HepG2 (cell line): ENCODE results near the gene CEP104. TPM values are rescaled to one million over a fixed set of nuclear protein-coding genes. Genes with fewer than 3 reads are reported as not detected.

ENCODE experiments used
- ATF5 ChIP-seq: sonication (generic); formaldehyde crosslinking; IDR thresholded peaks from 2 replicates; pipeline ENCODE4 v1.4.0; 2020; ENCODE audit warnings: mild to moderate bottlenecking, low read depth, missing genetic modification reagents
- DPF2 ChIP-seq: sonication (generic); formaldehyde crosslinking; IDR thresholded peaks from 2 replicates; pipeline ENCODE4 v1.4.0; 2020; ENCODE audit warnings: mild to moderate bottlenecking, low read depth, missing genetic modification reagents, borderline replicate concordance
- HDAC1 ChIP-seq: sonication (generic); formaldehyde crosslinking; IDR thresholded peaks from 2 replicates; pipeline ENCODE4 v1.5.1; 2020; ENCODE audit warnings: mild to moderate bottlenecking, missing genetic modification reagents
- KLF12 ChIP-seq: sonication (generic); formaldehyde crosslinking; IDR thresholded peaks from 2 replicates; pipeline ENCODE4 v1.4.0; 2020; ENCODE audit warnings: missing genetic modification reagents, borderline replicate concordance
- MIER2 ChIP-seq: IDR thresholded peaks from 2 replicates; pipeline ENCODE4 v1.6.1; 2016; ENCODE audit warnings: missing biosample characterization, missing genetic modification reagents
- MYPOP ChIP-seq: sonication (generic); formaldehyde crosslinking; IDR thresholded peaks from 2 replicates; pipeline ENCODE4 v1.8.1; 2023; ENCODE audit warnings: mild to moderate bottlenecking, moderate library complexity, missing genetic modification reagents
- NFKB2 ChIP-seq: sonication (generic); formaldehyde crosslinking; IDR thresholded peaks from 2 replicates; pipeline ENCODE4 v1.4.0; 2020; ENCODE audit warnings: missing genetic modification reagents, borderline replicate concordance
- NRL ChIP-seq: sonication (generic); formaldehyde crosslinking; IDR thresholded peaks from 2 replicates; pipeline ENCODE4 v1.5.0; 2020; ENCODE audit warnings: missing genetic modification reagents, mild to moderate bottlenecking, moderate library complexity, borderline replicate concordance
- PHB2 ChIP-seq: fragments of 450-650 bp; IDR thresholded peaks from 2 replicates; pipeline ENCODE4 v1.6.1; 2018; ENCODE audit not compliant: partially characterized antibody
- REST ChIP-seq, 2 experiments: IDR thresholded peaks; 2 replicates each; pipeline ENCODE4 v1.6.1; 2011 to 2012; ENCODE audit warnings: low read length in 2 of 2, borderline replicate concordance in 1 of 2, low read depth in 1 of 2, mild to moderate bottlenecking in 1 of 2, moderate library complexity in 1 of 2
- SIX4 ChIP-seq: sonication (generic); formaldehyde crosslinking; IDR thresholded peaks from 2 replicates; pipeline ENCODE4 v1.4.0; 2020; ENCODE audit warnings: missing genetic modification reagents
- SMARCC2 ChIP-seq: fragments of 450-650 bp; IDR thresholded peaks from 2 replicates; pipeline ENCODE4 v1.6.1; 2017; ENCODE audit warnings: antibody characterized with exemption, mild to moderate bottlenecking
- SOX6 ChIP-seq, 2 experiments: fragments of 450-650 bp in 1 of 2; sonication (generic) in 1 of 2; formaldehyde crosslinking in 1 of 2; IDR thresholded peaks; 2 replicates each; pipeline versions ENCODE4 v1.4.0 to v1.6.1; 2017 to 2020; ENCODE audit warnings: antibody characterized with exemption in 1 of 2, mild to moderate bottlenecking in 1 of 2, missing genetic modification reagents in 1 of 2
- TERF1 ChIP-seq: sonication (generic); formaldehyde crosslinking; IDR thresholded peaks from 2 replicates; pipeline ENCODE4 v1.8.0; 2022; ENCODE audit warnings: mild to moderate bottlenecking, missing genetic modification reagents, moderate library complexity
- THRA ChIP-seq: sonication (generic); formaldehyde crosslinking; IDR thresholded peaks from 2 replicates; pipeline ENCODE4 v1.4.0; 2020; ENCODE audit warnings: missing genetic modification reagents, borderline replicate concordance
- ZIK1 ChIP-seq: sonication (generic); formaldehyde crosslinking; IDR thresholded peaks from 2 replicates; pipeline ENCODE4 v1.5.0; 2020; ENCODE audit warnings: mild to moderate bottlenecking, low read depth, missing genetic modification reagents, borderline replicate concordance
- ZNF253 ChIP-seq: sonication (generic); formaldehyde crosslinking; IDR thresholded peaks from 2 replicates; pipeline ENCODE4 v1.8.0; 2022; ENCODE audit warnings: mild to moderate bottlenecking, missing genetic modification reagents, borderline replicate concordance
- ZNF350 ChIP-seq: sonication (generic); formaldehyde crosslinking; IDR thresholded peaks from 2 replicates; pipeline ENCODE4 v1.4.0; 2020; ENCODE audit warnings: mild to moderate bottlenecking, low read depth, missing genetic modification reagents, borderline replicate concordance
- ZNF747 ChIP-seq: sonication (generic); formaldehyde crosslinking; IDR thresholded peaks from 2 replicates; pipeline ENCODE4 v1.8.1; 2023; ENCODE audit warnings: missing genetic modification reagents, mild to moderate bottlenecking, borderline replicate concordance
- polyA plus RNA-seq, 8 experiments: library from polyadenylated mRNA; depleted of rRNA in 3 of 8; stranded (reverse) in 7 of 8; unstranded in 1 of 8; fragments of >200 nt; fragmentation: Illumina TruSeq in 4 of 8; extraction: Trizol in 4 of 8; gene quantifications; 2 replicates each; pipeline versions ENCODE4 v1.2.1 to v1.2.3, GENCODE V29; 2011 to 2016; ENCODE audit warnings: low read depth in 4 of 8, missing spikeins in 1 of 8, mixed read lengths in 1 of 8; ENCODE audit not compliant: insufficient read depth in 1 of 8
- total RNA-seq, 5 experiments: library from RNA; depleted of rRNA; stranded (reverse); fragments of >200 nt; fragmentation: Illumina TruSeq; extraction: Trizol; gene quantifications; 2 replicates each; pipeline ENCODE4 v1.2.3, GENCODE V29; 2016; ENCODE audit warnings: low read depth in 1 of 5

The CEP104 gene
- total and polyA plus RNA-seq, 2 of the 13 experiments (the other 11 are each of a cell fraction or from before 2014, with no cell fraction given): 20.4 to 30.1 TPM

- no peak for TF ChIP-seq REST (IDR thresholded peaks at IDR 0.05; ENCODE audit: borderline replicate concordance in 1 of 2, low read depth in 1 of 2, low read length in 2 of 2)
- peak; percentile 71; the same call in 1 of the 2 replicates for TF ChIP-seq NRL (CRISPR knock-in tag)
- TF ChIP-seq PHB2: no peak
- TF ChIP-seq SOX6 (IDR thresholded peaks at IDR 0.05): no peak
- TF ChIP-seq SOX6 (CRISPR knock-in tag; IDR thresholded peaks at IDR 0.05): no peak; the same call in none of the 2 replicates
- TF ChIP-seq MYPOP (CRISPR knock-in tag): no peak
- peak; percentile 12 for TF ChIP-seq ZNF747 (CRISPR knock-in tag)
- TF ChIP-seq TERF1: no peak
- TF ChIP-seq SMARCC2: no peak
- TF ChIP-seq ZIK1 (CRISPR knock-in tag): no peak
- TF ChIP-seq THRA (CRISPR knock-in tag): peak; percentile 39; the same call in 1 of the 2 replicates
- TF ChIP-seq ATF5: no peak
- 0 out of 2 replicates have a peak, but pooled peaks have one; percentile 46 for TF ChIP-seq ZNF350 (CRISPR knock-in tag)
- no peak for TF ChIP-seq SIX4
- 0 out of 2 replicates have a peak, but pooled peaks have one; percentile 55 for TF ChIP-seq KLF12
- TF ChIP-seq HDAC1 (CRISPR knock-in tag): no peak; the same call in 1 of the 2 replicates
- TF ChIP-seq DPF2 (CRISPR knock-in tag): no peak
- no peak for TF ChIP-seq MIER2 (CRISPR knock-in tag)
- TF ChIP-seq NFKB2: no peak
- TF ChIP-seq ZNF253 (CRISPR knock-in tag): no peak
Observed at GRCh38 chr1:3771108-3772026, 85.6 kb downstream of the CEP104 start (continued).
